HEK293 (cell line): ENCODE data around the gene GABBR2.

Experiments
- CTCF ChIA-PET: fragments of 350-600 bp; formaldehyde crosslinking; extraction: SDS; loops from one replicate; lab custom pipeline; 2021; ENCODE audit warnings: antibody characterized with exemption; lab: Yijun Ruan, JAX
- POLR2A ChIA-PET: fragments of 300-600 bp; formaldehyde crosslinking; extraction: SDS; loops from one replicate; lab custom pipeline; 2020; ENCODE audit warnings: antibody characterized with exemption, inconsistent platforms; lab: Yijun Ruan, JAX
- H3K27ac ChIP-seq: fragments of 200-500 bp; sonication (Bioruptor generic); 2 replicates; pipeline ENCODE4 v1.5.1; 2014; ENCODE audit warnings: low read depth, low read length, control low read depth, inconsistent platforms; ENCODE audit errors: extremely low read depth
- H3K36me3 ChIP-seq, 2 experiments: fragments of 200-500 bp in 1 of 2; sonication (Bioruptor generic) in 1 of 2; 1 replicate in 1 of 2; 2 replicates in 1 of 2; pipeline ENCODE4 v1.5.1; 2014 to 2017; ENCODE audit warnings: inconsistent platforms in 2 of 2, low read length in 2 of 2; ENCODE audit not compliant: control insufficient read depth in 2 of 2, insufficient read depth in 1 of 2
- H3K4me1 ChIP-seq: fragments of 200-500 bp; sonication (Bioruptor generic); 2 replicates; pipeline ENCODE4 v1.5.1; 2014; ENCODE audit warnings: mild to moderate bottlenecking, low read length, inconsistent platforms; ENCODE audit not compliant: control insufficient read depth, insufficient read depth
- H3K4me3 ChIP-seq: 2 replicates; pipeline ENCODE4 v1.5.1; 2011; ENCODE audit warnings: low read depth, mild to moderate bottlenecking, control low read depth, low read length, moderate library complexity
- H3K9me3 ChIP-seq: fragments of 200-500 bp; sonication (Bioruptor generic); 2 replicates; pipeline ENCODE4 v1.5.1; 2014; ENCODE audit warnings: low read depth, low read length, inconsistent platforms; ENCODE audit not compliant: control insufficient read depth, insufficient read depth
- BCL11B ChIP-seq: fragments of 450-650 bp; formaldehyde crosslinking; IDR thresholded peaks from 2 replicates; pipeline ENCODE4 v1.5.1; 2016; ENCODE audit warnings: low read depth, missing biosample characterization, missing genetic modification characterization
- ELK4 ChIP-seq: IDR thresholded peaks from 2 replicates; pipeline ENCODE4 v1.6.1; 2011; ENCODE audit warnings: mild to moderate bottlenecking, low read depth, low read length, borderline replicate concordance
- GLIS1 ChIP-seq: fragments of 450-650 bp; formaldehyde crosslinking; IDR thresholded peaks from 2 replicates; pipeline ENCODE4 v1.5.1; 2016; ENCODE audit warnings: missing biosample characterization, missing genetic modification characterization
- KLF9 ChIP-seq: fragments of 450-650 bp; formaldehyde crosslinking; IDR thresholded peaks from 2 replicates; pipeline ENCODE4 v1.5.1; 2016; ENCODE audit warnings: missing biosample characterization, missing genetic modification characterization, low read depth
- SP2 ChIP-seq: fragments of 450-650 bp; formaldehyde crosslinking; IDR thresholded peaks from 2 replicates; pipeline ENCODE4 v1.5.1; 2016; ENCODE audit warnings: missing biosample characterization, missing genetic modification characterization
- ZBTB1 ChIP-seq: fragments of 450-650 bp; formaldehyde crosslinking; IDR thresholded peaks from 2 replicates; pipeline ENCODE4 v1.5.1; 2016; ENCODE audit warnings: missing biosample characterization, missing genetic modification characterization
- ZEB2 ChIP-seq: fragments of 450-650 bp; formaldehyde crosslinking; IDR thresholded peaks from 2 replicates; pipeline ENCODE4 v1.5.1; 2016; ENCODE audit warnings: missing biosample characterization, missing genetic modification characterization
- ZNF248 ChIP-seq: fragments of 450-650 bp; formaldehyde crosslinking; IDR thresholded peaks from 2 replicates; pipeline ENCODE4 v1.5.1; 2017; ENCODE audit warnings: missing biosample characterization, missing genetic modification characterization
- ZNF266 ChIP-seq: fragments of 450-650 bp; formaldehyde crosslinking; IDR thresholded peaks from 2 replicates; pipeline ENCODE4 v1.5.1; 2016; ENCODE audit warnings: missing biosample characterization, missing genetic modification characterization, low read depth
- ZNF302 ChIP-seq: fragments of 450-650 bp; formaldehyde crosslinking; IDR thresholded peaks from 2 replicates; pipeline ENCODE4 v1.5.1; 2016; ENCODE audit warnings: missing biosample characterization, missing genetic modification characterization, low read depth
- ZNF335 ChIP-seq: fragments of 450-650 bp; formaldehyde crosslinking; conservative IDR thresholded peaks from 2 replicates; pipeline ENCODE4 v1.5.1; 2016; ENCODE audit warnings: missing biosample characterization, missing genetic modification characterization
- ZNF510 ChIP-seq: fragments of 450-650 bp; formaldehyde crosslinking; IDR thresholded peaks from 2 replicates; pipeline ENCODE4 v1.5.1; 2018; ENCODE audit warnings: mild to moderate bottlenecking, missing genetic modification characterization, missing biosample characterization; ENCODE audit not compliant: insufficient replicate concordance
- ZNF596 ChIP-seq: fragments of 450-650 bp; IDR thresholded peaks from 2 replicates; pipeline ENCODE4 v1.5.0; 2018; ENCODE audit warnings: missing biosample characterization, mild to moderate bottlenecking, missing genetic modification characterization, moderate library complexity
- ZNF624 ChIP-seq: fragments of 450-650 bp; formaldehyde crosslinking; IDR thresholded peaks from 2 replicates; pipeline ENCODE4 v1.5.1; 2017; ENCODE audit warnings: missing biosample characterization, missing genetic modification characterization
- ZNF677 ChIP-seq: fragments of 450-650 bp; IDR thresholded peaks from 2 replicates; pipeline ENCODE4 v1.5.0; 2018; ENCODE audit warnings: missing biosample characterization, mild to moderate bottlenecking, missing genetic modification characterization, moderate library complexity
- ZXDB ChIP-seq: fragments of 450-650 bp; formaldehyde crosslinking; IDR thresholded peaks from 2 replicates; pipeline ENCODE4 v1.5.1; 2016; ENCODE audit warnings: missing biosample characterization, missing genetic modification characterization
- TF ChIP-seq, protein P1 (sequence below): fragments of 450-650 bp; formaldehyde crosslinking; IDR thresholded peaks from 2 replicates; pipeline ENCODE4 v1.5.1; 2016; ENCODE audit warnings: missing biosample characterization, missing genetic modification characterization, low read depth
- TF ChIP-seq, protein P2 (sequence below): fragments of 450-650 bp; IDR thresholded peaks from 2 replicates; pipeline ENCODE4 v1.5.1; 2018; ENCODE audit warnings: missing biosample characterization, mild to moderate bottlenecking, missing genetic modification characterization
- TF ChIP-seq, protein P3 (sequence below): fragments of 450-650 bp; formaldehyde crosslinking; IDR thresholded peaks from 2 replicates; pipeline ENCODE4 v1.5.1; 2016; ENCODE audit warnings: missing biosample characterization, missing genetic modification characterization, low read depth

The GABBR2 gene

DNA sequence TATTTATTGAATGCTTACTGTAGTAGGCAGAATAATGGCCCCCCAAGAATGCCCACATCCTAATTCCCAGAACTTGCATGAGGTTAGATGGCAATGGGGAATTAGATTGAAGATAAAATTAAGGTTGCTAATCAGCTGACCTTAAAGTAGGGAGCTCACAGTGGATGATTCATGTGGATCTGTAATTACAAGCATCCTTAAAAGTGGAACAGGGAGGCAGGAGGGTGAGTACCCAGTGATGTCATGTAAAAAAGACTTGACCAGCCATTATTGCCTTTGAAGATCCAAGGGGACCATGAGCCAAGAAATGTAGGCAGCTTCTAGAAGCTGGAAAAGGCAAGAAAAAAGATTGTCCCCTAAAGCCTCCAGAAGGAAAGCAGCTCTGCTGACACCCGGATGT is 71.4 kb downstream of the GABBR2 start (continued):
- TF ChIP-seq ZNF624 (tag by site-specific recombination) (no peak), ZEB2 (tag by site-specific recombination) (no peak)

- H3K4me3 ChIP-seq: no peak overlapping the region
- H3K4me1 ChIP-seq: no peaks in the 10 kb centered on the region
- no peaks in the 10 kb centered on the region for H3K36me3 ChIP-seq
- TF ChIP-seq GLIS1 (tag by site-specific recombination) (no peak), SP2 (tag by site-specific recombination) (no peak), ZXDB (no peak), BCL11B (tag by site-specific recombination) (no peak), ZNF335 (tag by site-specific recombination) (no peak), ZNF248 (no peak), ZNF677 (tag by site-specific recombination) (no peak), ZNF510 (tag by site-specific recombination) (no peak), ZBTB1 (tag by site-specific recombination) (no peak), KLF9 (tag by site-specific recombination) (no peak), ZNF596 (tag by site-specific recombination) (no peak)
- TF ChIP-seq, protein P1, sequence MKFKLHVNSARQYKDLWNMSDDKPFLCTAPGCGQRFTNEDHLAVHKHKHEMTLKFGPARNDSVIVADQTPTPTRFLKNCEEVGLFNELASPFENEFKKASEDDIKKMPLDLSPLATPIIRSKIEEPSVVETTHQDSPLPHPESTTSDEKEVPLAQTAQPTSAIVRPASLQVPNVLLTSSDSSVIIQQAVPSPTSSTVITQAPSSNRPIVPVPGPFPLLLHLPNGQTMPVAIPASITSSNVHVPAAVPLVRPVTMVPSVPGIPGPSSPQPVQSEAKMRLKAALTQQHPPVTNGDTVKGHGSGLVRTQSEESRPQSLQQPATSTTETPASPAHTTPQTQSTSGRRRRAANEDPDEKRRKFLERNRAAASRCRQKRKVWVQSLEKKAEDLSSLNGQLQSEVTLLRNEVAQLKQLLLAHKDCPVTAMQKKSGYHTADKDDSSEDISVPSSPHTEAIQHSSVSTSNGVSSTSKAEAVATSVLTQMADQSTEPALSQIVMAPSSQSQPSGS: no peak
- TF ChIP-seq, protein P2, sequence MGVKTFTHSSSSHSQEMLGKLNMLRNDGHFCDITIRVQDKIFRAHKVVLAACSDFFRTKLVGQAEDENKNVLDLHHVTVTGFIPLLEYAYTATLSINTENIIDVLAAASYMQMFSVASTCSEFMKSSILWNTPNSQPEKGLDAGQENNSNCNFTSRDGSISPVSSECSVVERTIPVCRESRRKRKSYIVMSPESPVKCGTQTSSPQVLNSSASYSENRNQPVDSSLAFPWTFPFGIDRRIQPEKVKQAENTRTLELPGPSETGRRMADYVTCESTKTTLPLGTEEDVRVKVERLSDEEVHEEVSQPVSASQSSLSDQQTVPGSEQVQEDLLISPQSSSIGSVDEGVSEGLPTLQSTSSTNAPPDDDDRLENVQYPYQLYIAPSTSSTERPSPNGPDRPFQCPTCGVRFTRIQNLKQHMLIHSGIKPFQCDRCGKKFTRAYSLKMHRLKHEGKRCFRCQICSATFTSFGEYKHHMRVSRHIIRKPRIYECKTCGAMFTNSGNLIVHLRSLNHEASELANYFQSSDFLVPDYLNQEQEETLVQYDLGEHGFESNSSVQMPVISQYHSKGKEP (tag by site-specific recombination): no peak
- no peaks in the 10 kb centered on the region for H3K9me3 ChIP-seq
- no peak overlapping the region for H3K27ac ChIP-seq
- CTCF ChIA-PET: interaction anchor here (1.3 kb wide), 1 partner anchor 8 kb away, joined by 5 read pairs; no protein-coding TSS in a partner anchor
- POLR2A ChIA-PET: no interaction called here
Measured at GRCh38 chr9:98635374-98635773, 73.4 kb downstream of the GABBR2 start.

DNA sequence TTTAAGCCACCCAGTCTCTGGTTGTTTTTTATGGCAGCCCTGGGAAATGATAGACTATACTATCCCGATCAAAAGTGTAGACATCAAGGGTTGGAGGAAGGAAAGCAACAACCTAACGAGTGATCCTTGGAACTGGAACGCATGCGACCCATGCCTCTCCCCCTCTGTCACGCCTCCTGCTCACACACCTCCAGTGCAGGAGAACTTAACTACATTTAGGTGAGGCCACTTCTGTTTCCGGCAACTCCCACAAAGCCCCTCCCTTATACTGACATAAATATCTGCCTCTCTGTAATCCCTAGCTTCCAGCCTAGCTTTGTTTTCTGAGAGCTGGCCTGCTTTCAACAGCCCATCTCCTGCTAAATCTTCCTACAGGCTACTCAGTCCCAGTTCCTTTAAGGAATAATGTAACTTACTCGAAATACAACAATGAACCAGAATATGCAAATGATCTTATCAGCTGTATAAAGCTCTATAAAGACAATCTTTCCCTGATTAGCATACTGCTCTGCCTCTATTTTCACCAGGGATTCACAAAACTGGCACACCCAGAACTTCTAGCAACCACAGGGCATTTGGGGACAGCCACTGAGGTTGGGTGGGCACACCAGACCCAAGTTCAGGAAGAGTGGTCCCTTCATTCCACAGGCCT is 73.9 kb downstream of the GABBR2 start:
- TF ChIP-seq ELK4 (no peak), ZNF266 (tag by site-specific recombination) (no peak), ZNF302 (tag by site-specific recombination) (no peak)
- TF ChIP-seq, protein P3, sequence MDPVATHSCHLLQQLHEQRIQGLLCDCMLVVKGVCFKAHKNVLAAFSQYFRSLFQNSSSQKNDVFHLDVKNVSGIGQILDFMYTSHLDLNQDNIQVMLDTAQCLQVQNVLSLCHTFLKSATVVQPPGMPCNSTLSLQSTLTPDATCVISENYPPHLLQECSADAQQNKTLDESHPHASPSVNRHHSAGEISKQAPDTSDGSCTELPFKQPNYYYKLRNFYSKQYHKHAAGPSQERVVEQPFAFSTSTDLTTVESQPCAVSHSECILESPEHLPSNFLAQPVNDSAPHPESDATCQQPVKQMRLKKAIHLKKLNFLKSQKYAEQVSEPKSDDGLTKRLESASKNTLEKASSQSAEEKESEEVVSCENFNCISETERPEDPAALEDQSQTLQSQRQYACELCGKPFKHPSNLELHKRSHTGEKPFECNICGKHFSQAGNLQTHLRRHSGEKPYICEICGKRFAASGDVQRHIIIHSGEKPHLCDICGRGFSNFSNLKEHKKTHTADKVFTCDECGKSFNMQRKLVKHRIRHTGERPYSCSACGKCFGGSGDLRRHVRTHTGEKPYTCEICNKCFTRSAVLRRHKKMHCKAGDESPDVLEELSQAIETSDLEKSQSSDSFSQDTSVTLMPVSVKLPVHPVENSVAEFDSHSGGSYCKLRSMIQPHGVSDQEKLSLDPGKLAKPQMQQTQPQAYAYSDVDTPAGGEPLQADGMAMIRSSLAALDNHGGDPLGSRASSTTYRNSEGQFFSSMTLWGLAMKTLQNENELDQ (tag by site-specific recombination): no peak
- Histone ChIP-seq H3K27ac (no peak overlapping the region), H3K4me3 (no peak overlapping the region), H3K9me3 (no peaks in the 10 kb centered on the region), H3K36me3 (no peaks in the 10 kb centered on the region), H3K4me1 (no peaks in the 10 kb centered on the region)
- CTCF ChIA-PET: interaction anchor here (0.7 to 1.3 kb wide), 2 partner anchors 8 to 13 kb away, joined by 3 to 5 read pairs; no protein-coding TSS in a partner anchor
- POLR2A ChIA-PET: no interaction called here
